SW480 (cell line): ENCODE measurements around the gene NECAB3.

Experiments
- DNase-seq: peaks from one replicate; pipeline ENCODE4 v3.0.0-alpha.2; 2016; ENCODE audit warnings: low spot score

NECAB3 gene

DNA sequence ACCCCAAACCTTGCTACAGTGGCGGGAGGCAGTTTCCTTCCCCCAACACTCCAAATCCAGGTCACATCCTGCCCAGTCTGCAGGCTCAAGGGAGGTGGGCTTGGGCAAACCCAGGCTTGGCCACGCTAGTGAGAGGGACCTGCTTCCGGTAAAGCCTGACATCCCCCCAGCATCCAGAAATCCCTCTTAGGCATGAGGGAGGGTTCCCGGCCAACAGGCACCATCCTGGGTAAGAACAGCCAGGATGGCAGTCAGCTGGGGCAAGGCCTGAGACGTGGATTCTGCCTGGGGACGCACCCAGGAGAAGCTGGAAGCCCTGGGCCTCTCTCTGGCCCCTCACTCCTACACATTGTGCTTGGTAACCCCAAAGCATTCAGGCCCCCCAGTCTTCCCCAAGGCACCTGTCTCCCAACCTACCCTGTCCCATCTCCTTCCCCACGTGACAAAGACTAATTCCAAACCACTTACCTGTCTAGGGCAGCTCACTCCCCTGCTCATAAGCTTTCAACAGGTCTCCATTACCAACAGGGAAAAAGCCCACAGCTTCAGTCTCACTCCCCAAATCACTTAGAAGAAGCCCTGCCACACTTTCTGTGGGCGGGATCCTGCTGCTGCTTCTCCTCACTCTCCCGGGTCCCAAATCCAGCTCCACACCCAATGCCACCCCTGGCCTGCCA, 10.0 kb downstream of the NECAB3 start:
- no peak for DNase-seq

DNA sequence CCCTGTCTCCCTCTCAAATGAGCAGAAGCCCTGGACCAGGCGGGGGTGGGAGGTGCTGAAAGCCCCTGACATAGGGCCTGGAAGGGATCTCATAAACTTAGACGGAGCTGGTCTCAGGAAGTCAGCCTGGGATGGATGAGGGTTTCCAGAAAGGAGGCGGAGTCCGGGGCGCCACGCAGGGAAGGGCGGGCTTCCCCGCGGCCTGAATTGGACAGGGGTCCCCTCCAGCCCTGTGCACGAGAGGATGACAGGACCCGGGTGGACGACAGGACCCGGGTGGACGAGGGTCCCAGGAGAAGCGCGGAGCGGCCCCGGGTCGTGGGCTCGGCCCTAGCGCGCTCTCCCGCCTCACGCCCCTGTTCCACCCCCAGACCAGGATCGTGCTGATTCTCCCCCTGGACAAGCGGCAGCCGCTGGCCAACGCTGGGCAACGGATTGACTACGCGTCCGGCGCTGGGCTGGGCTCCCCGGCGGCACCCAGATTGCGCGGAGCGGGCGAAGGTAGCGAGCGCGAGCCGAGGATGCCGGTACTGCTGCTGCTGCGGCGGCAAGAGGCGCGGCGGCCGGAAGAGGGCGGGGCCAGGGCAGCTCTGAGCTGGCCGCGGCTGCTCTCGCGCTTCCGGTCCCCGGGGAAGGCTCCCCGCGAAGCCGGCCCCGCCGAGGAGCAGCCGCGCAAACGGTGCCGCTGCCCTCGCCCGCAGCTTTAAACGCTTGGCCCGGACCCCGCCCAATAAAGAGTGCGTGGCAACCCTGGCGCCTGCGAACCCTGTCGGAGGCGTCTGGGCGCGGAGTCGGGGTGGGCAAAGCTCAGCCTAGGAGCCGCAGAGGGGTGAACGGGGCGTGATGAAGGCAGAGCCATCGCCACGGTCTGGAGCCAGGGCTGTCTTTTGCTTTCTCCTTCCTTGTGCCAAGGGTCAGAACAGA, 10.8 kb downstream of the NECAB3 start:
- peak; percentile 91 for DNase-seq

DNA sequence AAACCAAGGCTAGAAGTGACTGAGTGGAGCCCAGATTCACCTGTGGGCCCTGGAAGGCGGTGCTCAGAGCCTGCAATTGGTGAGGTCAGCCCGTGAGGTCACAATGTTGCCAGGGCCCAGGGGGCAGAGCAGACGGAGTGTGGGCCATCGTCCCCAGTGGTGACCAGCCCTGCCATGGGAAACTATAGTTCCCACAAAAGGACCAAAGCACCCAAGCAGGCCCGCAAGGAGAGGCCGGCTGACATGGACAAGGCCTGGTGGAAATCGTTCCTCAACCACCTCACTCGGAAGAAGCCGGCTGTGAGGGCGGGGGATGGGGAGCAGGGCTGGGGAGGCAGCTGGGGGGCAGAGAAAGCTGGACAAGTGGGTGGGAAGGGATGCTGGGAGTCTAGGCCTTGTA, 12.1 kb downstream of the NECAB3 start, which contains the start of gene C20orf144:
Gene C20orf144 (plus strand): TSS at position 156 of the 400 bp plus-strand sequence. CDS start 19 bp downstream, at position 175.
- DNase-seq, result no peak

DNA sequence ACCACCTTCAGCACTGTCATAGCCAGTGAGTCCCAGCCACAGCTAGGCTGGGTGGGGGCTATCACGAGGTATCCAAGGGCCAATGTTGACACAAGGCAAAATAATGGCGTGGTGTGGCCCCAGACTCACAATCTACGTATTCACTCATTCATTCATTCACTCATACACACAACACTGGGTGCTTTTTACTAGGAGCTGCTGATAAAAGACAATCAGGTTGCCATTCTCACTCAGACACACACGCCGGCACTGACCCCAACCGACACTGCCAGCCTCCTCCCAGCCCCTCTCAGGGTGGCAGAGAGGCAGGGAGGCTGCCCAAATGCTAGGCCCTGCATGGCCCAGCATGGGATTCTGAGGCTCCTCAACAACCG, 13.6 kb downstream of the NECAB3 start:
- DNase-seq, result no peak

DNA sequence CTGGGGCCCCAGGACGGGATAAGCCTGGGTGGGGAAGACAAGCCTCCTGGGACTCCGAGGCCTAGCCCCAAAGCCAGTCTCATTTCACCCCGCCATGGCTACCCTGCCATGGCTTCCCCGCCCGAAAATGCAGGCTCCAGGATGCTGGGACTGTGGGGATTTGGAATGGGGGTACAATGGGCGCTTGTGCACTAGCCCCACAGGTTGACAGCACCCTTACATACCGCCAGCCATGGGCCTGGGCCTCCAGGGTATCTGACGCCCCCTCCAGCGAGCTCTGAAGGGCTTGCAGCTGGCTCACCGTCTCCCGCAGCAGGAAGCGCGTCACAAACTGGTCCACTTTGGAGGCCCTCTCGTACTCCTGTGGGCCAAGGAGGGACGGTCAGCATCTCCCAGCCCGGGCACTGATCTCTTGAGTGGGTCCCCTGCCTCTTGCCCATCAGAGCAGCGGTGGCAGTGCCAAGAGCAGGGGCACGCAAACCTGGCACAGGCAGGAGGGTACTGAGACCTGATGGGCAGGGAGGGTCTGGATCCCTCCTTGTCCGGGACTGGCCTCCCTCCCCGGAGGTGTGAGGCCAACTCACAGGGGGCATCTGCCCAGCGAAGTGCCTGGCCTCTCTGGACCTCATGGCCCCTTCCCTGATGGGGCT, 14.1 kb downstream of the NECAB3 start:
- DNase-seq, result no peak

DNA sequence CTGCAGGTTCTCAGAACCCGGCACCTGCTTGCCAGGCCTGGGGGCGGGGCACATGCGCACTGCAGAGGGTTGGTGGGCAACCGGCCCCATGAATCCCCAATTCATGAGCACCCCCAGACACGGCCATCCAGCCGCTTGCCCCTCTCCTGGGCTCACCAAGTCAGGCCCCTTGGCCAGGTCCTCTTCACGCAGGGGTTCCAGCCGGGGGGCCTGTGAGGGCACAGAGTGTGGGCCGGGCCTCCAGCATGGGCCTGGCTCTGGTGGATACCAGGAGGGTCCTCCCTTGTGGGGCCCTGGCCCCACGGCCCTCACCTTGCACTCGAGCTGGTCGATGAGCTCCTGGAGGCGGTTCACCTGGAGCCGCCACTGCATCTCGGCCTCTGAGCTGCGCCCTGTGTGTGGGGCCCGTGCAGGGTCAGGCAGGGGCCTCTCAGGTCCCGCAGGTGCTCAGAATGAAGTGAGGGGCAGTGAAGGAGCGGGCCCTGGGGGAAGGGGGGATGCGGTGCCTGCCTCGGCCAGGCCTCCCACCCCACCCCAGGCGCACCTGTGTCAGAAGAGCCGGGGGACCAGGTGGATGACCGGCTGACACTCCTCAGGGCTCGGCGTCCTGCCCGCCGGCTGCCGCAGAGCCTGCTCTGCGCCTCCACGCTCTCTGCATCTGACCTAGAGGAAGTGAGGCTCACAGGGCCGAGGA, 14.7 kb downstream of the NECAB3 start:
- no peak for DNase-seq

DNA sequence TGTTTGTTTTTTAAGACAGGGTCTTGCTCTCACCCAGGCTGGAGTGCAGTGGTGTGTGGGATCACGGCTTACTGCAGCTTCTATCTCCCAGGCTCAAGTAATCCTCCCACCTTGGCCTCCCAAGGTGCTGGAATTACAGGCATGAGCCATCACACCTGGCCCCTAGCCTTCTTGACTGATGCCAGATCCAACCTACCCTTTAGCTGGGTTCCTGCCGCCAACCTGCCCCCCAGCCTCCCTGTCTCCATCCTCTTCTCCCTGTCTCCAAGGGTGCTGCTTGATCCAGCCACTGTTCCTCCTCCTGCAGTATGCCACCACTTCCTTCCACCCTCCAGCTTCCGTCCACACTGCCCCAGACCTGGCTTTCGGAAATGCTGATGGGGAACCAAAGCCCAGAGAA, 15.3 kb downstream of the NECAB3 start:
- DNase-seq, result no peak

DNA sequence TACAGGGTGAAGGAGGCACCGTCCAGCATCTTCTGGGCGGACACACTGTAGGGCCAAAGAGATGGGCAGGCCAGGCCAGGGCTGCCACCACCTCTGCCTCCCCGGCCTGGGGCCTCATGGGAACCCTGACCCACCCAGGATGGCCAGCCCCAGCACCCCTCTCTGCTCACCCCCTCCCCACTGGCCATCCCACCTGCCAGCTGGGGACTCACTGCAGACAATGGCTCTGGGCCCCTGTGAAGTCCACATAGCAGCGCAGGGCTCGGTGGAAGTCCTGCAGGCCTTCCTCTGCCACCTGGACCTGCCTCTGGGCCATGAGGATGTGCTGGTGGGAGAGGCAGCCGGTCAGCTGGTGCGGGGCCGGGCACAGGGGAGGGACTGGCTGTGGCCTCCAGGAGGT, 15.7 kb downstream of the NECAB3 start:
- DNase-seq, result no peak

DNA sequence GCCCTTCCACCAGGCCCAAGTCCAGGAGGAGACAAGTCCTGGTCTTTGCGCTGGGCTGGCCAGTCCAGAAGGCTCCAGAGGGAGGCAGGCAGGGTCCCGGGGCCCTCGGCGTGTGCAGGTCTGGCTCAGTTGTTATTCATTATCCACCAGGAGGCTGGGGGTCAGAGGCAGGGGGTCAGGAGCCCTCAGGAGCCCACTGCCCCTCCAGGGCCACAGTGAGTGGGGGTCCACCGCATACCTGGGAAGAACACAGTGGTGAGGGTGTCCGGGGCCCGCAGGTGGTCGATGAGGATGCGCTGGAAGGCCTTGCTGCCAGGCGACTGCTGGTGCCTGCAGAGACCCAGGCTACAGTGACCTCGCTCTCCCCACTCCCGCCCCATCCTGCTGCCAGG, 16.5 kb downstream of the NECAB3 start:
- DNase-seq, result no peak

DNA sequence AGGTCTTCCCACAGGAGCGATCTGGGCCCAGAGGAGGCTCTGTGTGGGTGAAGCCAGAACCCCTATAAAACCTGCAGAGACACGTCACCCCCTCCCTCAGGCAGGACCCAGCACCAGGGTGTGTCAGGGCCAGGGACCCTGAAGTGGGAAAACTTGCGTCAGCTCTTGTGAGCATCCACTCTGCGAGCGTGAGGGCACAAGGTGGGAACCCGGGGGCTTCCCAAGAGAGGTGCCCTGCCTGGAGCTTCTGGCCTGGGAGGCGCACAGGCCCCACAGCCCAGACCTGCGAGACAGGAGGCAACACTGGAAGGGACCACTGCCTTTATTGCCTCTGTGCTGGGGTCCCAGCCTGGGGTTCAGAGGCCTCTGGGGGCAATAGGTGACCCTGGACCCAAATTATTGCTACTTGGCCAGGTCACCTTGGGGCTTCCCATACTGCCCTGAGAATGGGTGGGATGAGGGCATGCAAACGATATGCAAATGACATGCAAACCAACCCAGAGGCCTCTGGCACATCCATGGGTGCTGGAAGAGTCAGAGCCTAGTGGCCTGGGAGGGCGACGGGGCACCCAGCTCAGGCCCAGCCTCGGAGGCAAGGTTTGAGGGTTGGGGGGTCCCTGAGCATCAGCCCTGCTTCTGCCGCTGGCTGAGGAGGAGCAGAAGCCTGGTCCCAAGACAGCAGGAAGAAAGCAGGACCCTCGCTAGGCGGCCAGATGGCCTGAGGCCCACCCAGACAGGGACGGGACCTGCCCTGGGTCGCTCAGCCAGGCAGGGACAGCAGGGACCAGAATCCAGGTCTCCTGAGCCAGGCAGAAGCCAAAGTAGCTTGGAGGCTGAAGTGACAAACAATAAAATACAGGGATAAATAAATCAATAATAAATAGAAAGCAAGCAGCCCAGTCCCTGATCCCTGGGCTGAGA, 17.2 kb downstream of the NECAB3 start:
- DNase-seq, result no peak

DNA sequence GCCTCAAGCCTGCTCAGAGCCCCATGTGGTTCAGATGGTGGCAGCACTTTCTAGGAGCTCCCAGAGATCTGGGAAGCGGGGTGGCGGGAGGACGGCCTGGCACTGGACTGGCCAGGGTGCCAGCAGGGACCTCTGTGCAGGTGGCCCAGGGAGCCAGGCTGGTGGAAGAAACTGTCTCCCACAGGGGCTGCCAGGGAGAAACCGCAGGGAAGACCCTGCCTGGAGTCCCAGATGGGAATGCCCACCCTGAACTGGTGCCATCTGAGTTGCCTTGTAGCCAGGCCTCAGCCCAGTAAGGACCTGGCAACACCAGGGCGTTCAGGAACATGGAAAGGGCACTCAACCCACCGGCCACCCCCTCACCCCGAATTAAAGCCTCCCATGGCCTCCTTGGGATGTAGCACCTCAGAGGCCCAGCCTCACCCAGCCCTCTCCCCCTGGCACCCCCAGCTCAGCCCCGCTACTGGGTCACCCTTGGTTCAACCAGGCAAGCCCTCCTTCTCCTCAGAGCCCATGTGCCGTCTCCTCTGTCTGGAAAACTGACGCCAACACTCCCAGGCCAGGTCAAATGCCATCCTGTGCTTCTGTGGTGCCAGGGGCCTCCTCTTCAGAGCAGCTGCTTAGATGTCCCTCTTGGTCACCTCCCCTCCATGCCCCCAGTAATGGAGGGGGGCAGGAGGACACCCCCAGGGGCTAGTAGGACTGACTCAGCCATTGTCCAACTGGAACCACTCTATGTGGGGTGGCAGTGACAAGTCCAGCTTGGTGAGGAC, 18.0 kb downstream of the NECAB3 start:
- no peak for DNase-seq

DNA sequence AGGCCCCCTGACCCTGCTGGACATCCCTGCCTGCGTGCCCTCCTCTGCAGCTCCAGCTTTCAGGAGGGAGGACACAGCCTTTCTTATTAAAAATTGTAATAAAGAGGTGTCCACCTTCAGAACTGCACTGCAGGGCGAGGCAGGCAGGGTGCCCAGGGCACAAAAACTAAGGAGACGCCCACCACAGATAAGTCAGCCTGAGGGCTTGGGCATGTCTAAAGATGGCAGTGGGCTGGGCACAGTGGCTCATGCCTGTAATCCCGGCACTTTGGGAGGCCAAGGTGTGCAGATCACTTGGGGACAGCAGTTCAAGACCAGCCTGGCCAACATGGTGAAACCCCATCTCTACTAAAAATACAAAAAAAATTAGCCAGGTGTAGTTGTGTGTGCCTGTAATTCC, 19.1 kb downstream of the NECAB3 start:
- no peak for DNase-seq

DNA sequence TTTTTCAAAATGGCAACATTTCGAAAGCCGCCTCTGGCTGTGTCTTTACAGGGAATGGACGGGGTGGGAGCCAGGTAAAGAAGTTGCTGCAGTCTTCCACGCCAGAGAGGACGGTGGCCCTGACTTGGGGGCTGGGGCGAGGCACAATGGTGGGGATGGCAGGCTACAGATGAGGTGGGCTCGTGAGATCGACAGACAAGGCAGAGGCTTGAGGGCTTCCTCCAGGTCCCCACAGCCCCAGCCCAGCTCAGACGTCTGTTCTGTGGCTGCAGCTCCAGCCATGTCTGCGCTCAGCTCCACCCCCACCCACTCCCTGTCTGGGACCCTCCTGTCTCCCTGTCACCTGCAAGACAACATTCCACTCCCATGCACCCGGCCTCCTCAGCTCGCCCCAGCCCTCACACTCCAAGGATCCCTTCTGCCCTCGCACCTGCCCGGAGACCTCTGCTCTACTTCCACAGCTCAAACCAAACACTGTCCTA, 19.5 kb downstream of the NECAB3 start:
- no peak for DNase-seq

DNA sequence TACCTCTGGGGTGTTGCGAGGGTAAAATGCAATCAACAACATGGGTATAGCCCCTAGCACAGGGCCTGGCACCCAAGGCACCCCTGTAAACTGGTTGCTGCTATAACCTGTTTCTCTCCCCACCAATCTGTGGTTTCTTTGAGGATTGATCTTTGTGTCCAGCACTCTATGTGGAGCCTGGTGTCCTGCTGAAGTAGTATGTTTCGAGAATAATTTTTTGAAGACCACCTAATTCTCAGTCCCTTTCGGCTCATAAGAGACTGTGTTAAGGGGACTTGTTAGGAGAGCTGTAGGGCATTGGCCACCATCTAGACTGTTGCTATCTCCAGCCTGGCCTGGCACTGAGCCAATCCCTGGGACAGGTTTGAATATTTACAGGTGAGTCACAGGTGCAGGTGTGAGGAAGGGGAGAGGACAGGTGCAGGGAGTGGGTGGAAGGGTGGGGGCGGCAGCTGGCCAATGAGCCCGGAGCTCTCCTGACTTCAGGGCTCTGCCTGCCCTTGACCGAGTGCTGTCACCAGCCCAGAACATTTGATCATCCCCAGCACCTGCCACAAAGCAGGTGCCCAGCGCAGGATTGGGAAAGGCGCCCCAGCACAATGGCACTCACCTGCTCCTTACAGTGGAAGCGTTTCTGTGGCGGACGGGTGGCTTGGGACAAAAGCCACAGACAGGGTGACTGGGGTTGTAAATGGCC, 20.2 kb downstream of the NECAB3 start:
- peak; percentile 100 for DNase-seq

DNA sequence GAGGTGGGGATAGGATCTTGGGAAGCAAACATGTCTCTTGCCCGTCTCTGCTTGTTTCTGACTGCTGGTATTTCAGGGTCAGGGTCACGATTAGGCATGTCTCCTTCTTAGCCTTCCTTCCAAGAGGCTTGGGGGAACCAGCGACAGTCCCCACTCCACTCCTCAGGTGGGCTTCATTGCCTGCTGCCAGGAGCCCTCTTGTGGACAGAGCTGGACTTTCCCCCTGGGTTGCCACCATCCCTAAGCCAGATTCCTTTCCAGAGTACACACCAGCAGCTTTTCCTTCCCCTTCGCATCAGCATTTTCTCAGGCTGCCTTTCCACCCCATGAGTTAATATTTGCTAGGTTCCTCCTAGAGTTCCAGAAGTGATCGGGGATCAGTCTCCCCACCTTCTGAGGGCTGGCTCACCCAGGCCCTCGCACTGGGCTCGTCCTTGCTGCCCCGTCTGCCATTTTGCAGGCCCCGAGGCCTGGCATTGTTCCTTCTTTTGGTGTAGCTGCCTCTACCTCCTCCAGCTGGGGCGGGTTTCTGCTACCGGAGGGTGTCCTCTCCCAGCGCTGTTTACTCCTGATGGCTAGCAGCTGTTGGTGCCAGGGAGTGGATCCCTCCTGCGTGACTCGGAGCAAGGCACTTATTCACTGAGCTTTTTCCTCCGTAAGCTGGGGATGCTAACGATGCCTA, 20.9 kb downstream of the NECAB3 start:
- peak; percentile 86 for DNase-seq

DNA sequence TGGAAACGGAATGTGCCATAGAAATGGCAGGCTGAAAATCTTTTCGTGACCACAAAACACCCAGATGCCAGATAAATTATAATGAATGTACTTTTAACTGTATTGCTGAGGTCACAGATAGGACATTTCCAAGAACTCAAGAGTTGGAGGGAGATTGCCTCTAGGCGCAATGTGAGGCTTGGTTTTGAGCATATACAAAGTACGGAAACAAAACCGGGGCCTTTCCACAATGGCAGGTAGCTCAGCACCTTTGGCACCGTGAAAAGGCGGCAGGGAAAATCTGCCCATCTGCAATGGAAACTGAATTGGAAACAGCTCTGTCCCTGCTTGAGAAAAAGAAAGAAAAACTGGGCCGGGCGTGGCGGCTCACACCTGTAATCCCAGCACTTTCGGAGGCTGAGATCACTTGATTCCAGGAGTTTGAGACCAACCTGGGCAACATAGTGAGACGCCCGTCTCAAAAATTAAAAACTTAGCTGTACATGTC, 22.6 kb downstream of the NECAB3 start:
- DNase-seq, result no peak

DNA sequence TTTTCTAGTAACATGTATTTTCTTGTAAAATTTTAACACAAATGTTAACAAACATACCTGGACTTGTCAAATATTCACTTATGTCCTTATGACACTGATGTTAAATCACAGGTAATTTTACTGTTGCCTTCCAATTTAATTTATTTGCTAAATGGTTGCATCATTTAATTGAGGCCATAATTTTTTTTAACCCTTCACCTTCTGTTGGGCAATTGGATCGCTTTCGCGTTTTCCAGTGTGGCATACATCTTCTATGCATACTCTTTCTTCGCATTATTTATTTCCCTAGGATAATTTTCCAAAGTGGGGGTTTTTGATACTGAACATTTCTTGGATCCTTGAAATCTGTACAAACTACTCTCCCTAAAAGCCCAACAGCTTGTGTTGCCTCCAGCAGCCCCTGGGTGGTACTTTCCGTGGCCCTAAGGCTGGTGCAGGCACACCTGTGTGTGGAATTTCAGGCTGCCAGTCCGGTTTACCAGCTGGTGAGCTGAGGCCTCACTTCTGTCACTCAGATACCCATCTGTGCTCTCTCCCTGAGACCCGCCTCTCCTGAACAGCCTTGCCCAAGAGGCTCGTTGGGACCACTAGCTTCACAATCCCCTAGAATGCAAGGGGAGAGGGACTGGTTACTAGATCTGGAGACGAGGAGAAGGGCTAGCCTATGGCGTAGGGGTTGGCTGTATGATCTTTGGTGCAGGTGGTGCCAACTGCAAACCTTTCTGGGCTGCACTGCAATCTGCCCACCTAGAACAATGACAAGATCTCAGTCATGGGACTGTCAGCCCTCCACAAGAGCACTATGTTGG, 23.3 kb downstream of the NECAB3 start:
- DNase-seq, result peak; percentile 29
